ENCODE measurements around the gene RBFA.

DNA sequence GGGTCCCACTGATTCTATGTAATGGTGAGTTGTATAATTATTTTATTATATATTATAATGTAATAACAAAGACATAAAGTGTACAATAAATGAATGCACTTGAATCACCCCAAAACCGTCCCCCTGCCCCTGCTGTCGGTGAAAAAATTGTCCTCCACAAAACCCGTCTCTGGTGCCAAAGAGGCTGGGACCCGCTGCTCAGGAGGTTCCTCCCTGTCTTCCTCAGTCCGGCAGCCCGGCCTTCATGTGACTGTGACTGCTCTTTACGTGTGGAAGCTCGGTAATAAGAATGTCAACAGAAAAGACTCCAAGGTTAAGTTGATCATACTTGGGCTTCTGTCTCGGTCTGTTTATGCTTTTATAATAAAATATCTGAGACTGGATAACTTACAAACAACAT lies 42.1 kb downstream of the RBFA start:
- TF ChIP-seq, protein P1, sequence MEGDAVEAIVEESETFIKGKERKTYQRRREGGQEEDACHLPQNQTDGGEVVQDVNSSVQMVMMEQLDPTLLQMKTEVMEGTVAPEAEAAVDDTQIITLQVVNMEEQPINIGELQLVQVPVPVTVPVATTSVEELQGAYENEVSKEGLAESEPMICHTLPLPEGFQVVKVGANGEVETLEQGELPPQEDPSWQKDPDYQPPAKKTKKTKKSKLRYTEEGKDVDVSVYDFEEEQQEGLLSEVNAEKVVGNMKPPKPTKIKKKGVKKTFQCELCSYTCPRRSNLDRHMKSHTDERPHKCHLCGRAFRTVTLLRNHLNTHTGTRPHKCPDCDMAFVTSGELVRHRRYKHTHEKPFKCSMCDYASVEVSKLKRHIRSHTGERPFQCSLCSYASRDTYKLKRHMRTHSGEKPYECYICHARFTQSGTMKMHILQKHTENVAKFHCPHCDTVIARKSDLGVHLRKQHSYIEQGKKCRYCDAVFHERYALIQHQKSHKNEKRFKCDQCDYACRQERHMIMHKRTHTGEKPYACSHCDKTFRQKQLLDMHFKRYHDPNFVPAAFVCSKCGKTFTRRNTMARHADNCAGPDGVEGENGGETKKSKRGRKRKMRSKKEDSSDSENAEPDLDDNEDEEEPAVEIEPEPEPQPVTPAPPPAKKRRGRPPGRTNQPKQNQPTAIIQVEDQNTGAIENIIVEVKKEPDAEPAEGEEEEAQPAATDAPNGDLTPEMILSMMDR (IDR thresholded peaks at IDR 0.05) = no peak
- TF ChIP-seq POLR2AphosphoS5 (IDR thresholded peaks at IDR 0.05) = no peak
